ENCODE measurements around the gene DENND1B. TPM values are rescaled to one million over a fixed set of nuclear protein-coding genes. Genes with fewer than 3 reads are reported as not detected.

Gene DENND1B
- total RNA-seq, 1 experiment from 2014 or later = 6.3 TPM

DNA sequence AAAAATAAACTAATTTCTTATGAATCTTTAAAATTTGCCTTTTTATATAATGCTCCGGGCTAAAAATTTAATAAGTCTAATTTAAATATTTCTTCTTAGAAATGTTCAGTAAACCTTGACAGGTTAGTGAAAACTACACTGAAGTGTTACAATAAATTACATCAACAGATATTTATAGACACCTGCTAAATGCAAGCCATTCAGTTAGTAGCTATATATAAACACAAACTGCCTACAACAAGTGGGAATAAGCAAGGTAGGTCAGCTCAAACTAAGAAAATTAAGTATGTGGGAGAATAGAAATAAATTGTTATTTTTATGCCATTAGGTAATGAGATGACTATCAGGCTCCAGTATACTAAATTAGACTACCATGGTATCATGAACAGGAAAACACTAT lies 215.6 kb downstream of the DENND1B start:
- Histone ChIP-seq H2BK12ac (ENCODE audit: insufficient read length, low read depth, low read length) (no peak overlapping the region), H3K27ac (ENCODE audit: insufficient read length, low read depth, low read length) (no peak overlapping the region), H4K8ac (replicated peaks; ENCODE audit: insufficient read length, low read depth, low read length) (no peak overlapping the region), H2BK5ac (ENCODE audit: insufficient read length, low read length) (no peak overlapping the region), H3K79me2 (ENCODE audit: insufficient read depth, low read length) (no peaks in the 10 kb centered on the region), H2BK120ac (ENCODE audit: low read depth, low read length, poor library complexity, severe bottlenecking) (no peak overlapping the region), H3T11ph (ENCODE audit: low read length) (no peak overlapping the region), H3K9ac (ENCODE audit: extremely low read depth, insufficient read length, low read length) (no peak overlapping the region), H3K23me2 (ENCODE audit: insufficient read length, low read depth, low read length, poor library complexity, severe bottlenecking) (no peaks in the 10 kb centered on the region), H3K4me2 (ENCODE audit: insufficient read depth, insufficient read length, low read length) (no peak overlapping the region), H4K20me1 (ENCODE audit: control insufficient read depth, insufficient read depth, insufficient read length) (no peaks in the 10 kb centered on the region), H2BK20ac (ENCODE audit: low read depth, low read length, poor library complexity, severe bottlenecking) (no peak overlapping the region), H3K4ac (ENCODE audit: low read depth, low read length) (no peak overlapping the region), H2AK5ac (ENCODE audit: insufficient read length, low read length) (no peak overlapping the region), H3K18ac (ENCODE audit: insufficient read length, low read depth, low read length) (no peak overlapping the region), H2AFZ (ENCODE audit: low read length) (no peak overlapping the region), H4K5ac (ENCODE audit: insufficient read length, low read depth, low read length) (no peak overlapping the region), H3K9me3 (ENCODE audit: control insufficient read depth, low read depth, low read length) (no peaks in the 10 kb centered on the region), H3K23ac (ENCODE audit: insufficient read length, low read depth, low read length) (no peak overlapping the region), H3K27me3 (ENCODE audit: insufficient read depth, low read length) (no peaks in the 10 kb centered on the region), H3K14ac (ENCODE audit: insufficient read depth, low read length) (no peak overlapping the region), H3K79me1 (ENCODE audit: insufficient read depth, low read depth, low read length, poor library complexity, severe bottlenecking) (no peaks in the 10 kb centered on the region), H3K56ac (ENCODE audit: insufficient read length, low read depth, low read length) (no peak overlapping the region), H4K91ac (ENCODE audit: insufficient read length, low read depth, low read length) (no peak overlapping the region), H2BK15ac (ENCODE audit: low read depth, low read length) (no peak overlapping the region), H3K4me1 (ENCODE audit: insufficient read depth, low read length) (no peaks in the 10 kb centered on the region)
- H3K4me3 Mint-ChIP-seq = no peak overlapping the region
- no CpG with 5 or more reads among the region's 1 CpG for WGBS (ENCODE audit: extremely low coverage, insufficient read length, low lambda C conversion rate)
- no peaks in the 10 kb centered on the region for H3K36me3 Mint-ChIP-seq (ENCODE audit: insufficient read depth in 1 of 3, low read depth in 3 of 3)
- no peak overlapping the region for H3K27ac Mint-ChIP-seq
- H3K27me3 Mint-ChIP-seq (ENCODE audit: low read depth) = no peaks in the 10 kb centered on the region
- no peaks in the 10 kb centered on the region for H3K4me1 Mint-ChIP-seq
- TF ChIP-seq, protein P1, sequence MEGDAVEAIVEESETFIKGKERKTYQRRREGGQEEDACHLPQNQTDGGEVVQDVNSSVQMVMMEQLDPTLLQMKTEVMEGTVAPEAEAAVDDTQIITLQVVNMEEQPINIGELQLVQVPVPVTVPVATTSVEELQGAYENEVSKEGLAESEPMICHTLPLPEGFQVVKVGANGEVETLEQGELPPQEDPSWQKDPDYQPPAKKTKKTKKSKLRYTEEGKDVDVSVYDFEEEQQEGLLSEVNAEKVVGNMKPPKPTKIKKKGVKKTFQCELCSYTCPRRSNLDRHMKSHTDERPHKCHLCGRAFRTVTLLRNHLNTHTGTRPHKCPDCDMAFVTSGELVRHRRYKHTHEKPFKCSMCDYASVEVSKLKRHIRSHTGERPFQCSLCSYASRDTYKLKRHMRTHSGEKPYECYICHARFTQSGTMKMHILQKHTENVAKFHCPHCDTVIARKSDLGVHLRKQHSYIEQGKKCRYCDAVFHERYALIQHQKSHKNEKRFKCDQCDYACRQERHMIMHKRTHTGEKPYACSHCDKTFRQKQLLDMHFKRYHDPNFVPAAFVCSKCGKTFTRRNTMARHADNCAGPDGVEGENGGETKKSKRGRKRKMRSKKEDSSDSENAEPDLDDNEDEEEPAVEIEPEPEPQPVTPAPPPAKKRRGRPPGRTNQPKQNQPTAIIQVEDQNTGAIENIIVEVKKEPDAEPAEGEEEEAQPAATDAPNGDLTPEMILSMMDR (conservative IDR thresholded peaks at IDR 0.05) = no peak
- no peaks in the 10 kb centered on the region for H3K9me3 Mint-ChIP-seq
- no peak for DNase-seq
